ENCODE results near the gene SPATS2. TPM values are rescaled to one million over a fixed set of nuclear protein-coding genes. Genes with fewer than 3 reads are reported as not detected.

SPATS2 gene
- total and polyA plus RNA-seq, 2 donors (not counting 1 experiment from before 2014, with no cell fraction given), result 22.1 to 43.6 TPM

- no peak for DNase-seq (ENCODE audit: low read depth in 2 of 2)
- TF ChIP-seq CTCF (conservative IDR thresholded peaks at IDR 0.05 in 1 of 2, IDR thresholded peaks at IDR 0.05 in 1 of 2; ENCODE audit: low read depth in 1 of 2, low read length in 2 of 2), result no peak
- TF ChIP-seq EZH2 (IDR thresholded peaks at IDR 0.05; ENCODE audit: low read length, missing control alignments), result no peak
- Histone ChIP-seq H3K9ac (ENCODE audit: insufficient read depth, low read length) (no peak overlapping the region), H3K9me3 (ENCODE audit: control insufficient read depth, insufficient read depth, low read depth, low read length) (no peaks in the 10 kb centered on the region), H3K27me3 (ENCODE audit: control insufficient read depth, insufficient read depth, low read length) (peaks cover 19% of the 10 kb centered on the region), H3K4me3 (replicated peaks in 1 of 4; ENCODE audit: control extremely low read depth in 1 of 4, insufficient read depth in 1 of 4, low read depth in 3 of 4, low read length in 4 of 4) (no peak overlapping the region), H3K4me1 (ENCODE audit: control insufficient read depth, extremely low read depth, insufficient read depth, low read length) (peaks cover 7% of the 10 kb centered on the region), H3K79me2 (ENCODE audit: control insufficient read depth, insufficient read depth, low read length) (no peaks in the 10 kb centered on the region), H3K36me3 (ENCODE audit: control insufficient read depth, insufficient read depth, low read length) (no peaks in the 10 kb centered on the region), H2AFZ (ENCODE audit: low read length) (no peak overlapping the region), H3K4me2 (ENCODE audit: extremely low read depth, insufficient read depth, low read length) (no peak overlapping the region), H3K27ac (ENCODE audit: insufficient read depth, low read length) (no peak overlapping the region), H4K20me1 (ENCODE audit: control insufficient read depth, extremely low read depth, insufficient read depth, low read length) (no peaks in the 10 kb centered on the region)
These were observed 167.5 kb downstream of the SPATS2 start for GRCh38 chr12:49534731-49535278.

DNA sequence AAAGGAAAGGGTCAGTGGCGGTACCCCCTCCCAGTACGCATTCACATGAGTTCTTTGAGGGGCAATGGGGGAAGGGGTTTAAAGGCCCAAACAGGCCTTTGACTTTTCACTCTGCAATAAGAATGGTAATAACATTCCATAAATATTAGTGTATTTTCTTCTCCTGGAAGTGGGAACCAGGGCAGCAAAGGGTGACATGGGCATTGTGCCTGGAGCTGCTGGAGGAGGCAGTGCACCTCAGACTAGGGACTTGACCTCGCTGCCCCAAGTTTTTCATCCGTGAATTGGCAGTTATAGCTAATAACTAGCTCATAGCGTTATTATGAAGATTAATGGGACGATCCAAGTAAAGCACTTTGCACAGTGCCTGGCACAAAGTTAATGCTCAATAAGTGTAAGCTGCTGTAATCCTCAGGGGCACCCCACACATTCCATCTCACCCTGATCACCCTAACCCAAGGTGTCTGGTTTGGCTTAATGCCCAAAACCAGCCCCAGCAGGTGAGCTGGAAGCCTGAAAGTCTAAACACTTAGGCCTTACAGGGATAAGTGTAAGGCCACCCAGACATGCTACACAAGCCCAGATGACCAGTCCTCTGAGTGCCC, 168.8 kb downstream of the SPATS2 start:
- Histone ChIP-seq H2AFZ (ENCODE audit: low read length) (no peak overlapping the region), H3K27me3 (ENCODE audit: control insufficient read depth, insufficient read depth, low read length) (peaks cover 27% of the 10 kb centered on the region), H3K9me3 (ENCODE audit: control insufficient read depth, insufficient read depth, low read depth, low read length) (no peaks in the 10 kb centered on the region), H3K4me2 (ENCODE audit: extremely low read depth, insufficient read depth, low read length) (no peak overlapping the region), H3K4me3 (replicated peaks in 1 of 4; ENCODE audit: control extremely low read depth in 1 of 4, insufficient read depth in 1 of 4, low read depth in 3 of 4, low read length in 4 of 4) (no peak overlapping the region), H3K79me2 (ENCODE audit: control insufficient read depth, insufficient read depth, low read length) (no peaks in the 10 kb centered on the region), H3K9ac (ENCODE audit: insufficient read depth, low read length) (no peak overlapping the region), H3K4me1 (ENCODE audit: control insufficient read depth, extremely low read depth, insufficient read depth, low read length) (peaks cover 7% of the 10 kb centered on the region), H3K27ac (ENCODE audit: insufficient read depth, low read length) (no peak overlapping the region), H3K36me3 (ENCODE audit: control insufficient read depth, insufficient read depth, low read length) (no peaks in the 10 kb centered on the region), H4K20me1 (ENCODE audit: control insufficient read depth, extremely low read depth, insufficient read depth, low read length) (no peaks in the 10 kb centered on the region)
- TF ChIP-seq EZH2 (IDR thresholded peaks at IDR 0.05; ENCODE audit: low read length, missing control alignments), result no peak
- TF ChIP-seq CTCF (conservative IDR thresholded peaks at IDR 0.05 in 1 of 2, IDR thresholded peaks at IDR 0.05 in 1 of 2; ENCODE audit: low read depth in 1 of 2, low read length in 2 of 2), result no peak
- DNase-seq (ENCODE audit: low read depth in 2 of 2), result no peak

GRCh38 chr12:49536526-49537071, 169.3 kb downstream of the SPATS2 start:
- no peak for DNase-seq (ENCODE audit: low read depth in 2 of 2)
- Histone ChIP-seq H2AFZ (ENCODE audit: low read length) (no peak overlapping the region), H4K20me1 (ENCODE audit: control insufficient read depth, extremely low read depth, insufficient read depth, low read length) (no peaks in the 10 kb centered on the region)

More at GRCh38 chr12:49536526-49537071, 169.3 kb downstream of the SPATS2 start:
- no peak overlapping the region for H3K4me2 ChIP-seq (ENCODE audit: extremely low read depth, insufficient read depth, low read length)
- no peaks in the 10 kb centered on the region for H3K9me3 ChIP-seq (ENCODE audit: control insufficient read depth, insufficient read depth, low read depth, low read length)
- H3K4me3 ChIP-seq (replicated peaks in 1 of 4; ENCODE audit: control extremely low read depth in 1 of 4, insufficient read depth in 1 of 4, low read depth in 3 of 4, low read length in 4 of 4), result no peak overlapping the region
- H3K4me1 ChIP-seq (ENCODE audit: control insufficient read depth, extremely low read depth, insufficient read depth, low read length), result peaks cover 7% of the 10 kb centered on the region
- H3K79me2 ChIP-seq (ENCODE audit: control insufficient read depth, insufficient read depth, low read length), result no peaks in the 10 kb centered on the region
- H3K36me3 ChIP-seq (ENCODE audit: control insufficient read depth, insufficient read depth, low read length), result no peaks in the 10 kb centered on the region
- H3K27me3 ChIP-seq (ENCODE audit: control insufficient read depth, insufficient read depth, low read length), result peaks cover 30% of the 10 kb centered on the region
- TF ChIP-seq EZH2 (IDR thresholded peaks at IDR 0.05; ENCODE audit: low read length, missing control alignments) (no peak), CTCF (conservative IDR thresholded peaks at IDR 0.05 in 1 of 2, IDR thresholded peaks at IDR 0.05 in 1 of 2; ENCODE audit: low read depth in 1 of 2, low read length in 2 of 2) (no peak)
- H3K9ac ChIP-seq (ENCODE audit: insufficient read depth, low read length), result no peak overlapping the region
- no peak overlapping the region for H3K27ac ChIP-seq (ENCODE audit: insufficient read depth, low read length)
